ENCODE data around the gene RAB17.

GRCh38 chr2:237546876-237547395, 43.6 kb downstream of the RAB17 start:
- TF ChIP-seq CTCF (IDR thresholded peaks at IDR 0.05): no peak
- no peak for TF ChIP-seq POLR2AphosphoS5 (IDR thresholded peaks at IDR 0.05)
- no peak for TF ChIP-seq POLR2A (IDR thresholded peaks at IDR 0.05)
